Activated T-cell treated with anti-CD3 and anti-CD28 coated beads for 24 hours (primary cell): ENCODE data around the gene TMEM126B.
"Not testable (repeated sequence)": the region's sequence is repeated elsewhere in the genome, so short reads cannot be mapped to it uniquely, and the experiment has no call there.

Experiments used
- DNase-seq: peaks from one replicate; pipeline ENCODE4 v3.0.0-alpha.2; 2020; ENCODE audit warnings: low read depth

Gene TMEM126B

GRCh38 chr11:85647604-85648299 lies 19.4 kb downstream of the TMEM126B start, which contains the start of gene TMEM126A:
Gene TMEM126A, plus strand, starts transcription at chr11:85647967. Its CDS starts 2,289 bp downstream, at chr11:85650256.
- peak; percentile 87 for DNase-seq

GRCh38 chr11:85651118-85651517 lies 22.7 kb downstream of the TMEM126B start:
- DNase-seq: no peak

GRCh38 chr11:85652786-85653447 lies 24.5 kb downstream of the TMEM126B start:
- no peak for DNase-seq

GRCh38 chr11:85654343-85654742 lies 25.9 kb downstream of the TMEM126B start:
- not testable (repeated sequence) for DNase-seq

GRCh38 chr11:85656777-85657176 lies 28.4 kb downstream of the TMEM126B start:
- DNase-seq: no peak

GRCh38 chr11:85658180-85658579 lies 29.8 kb downstream of the TMEM126B start:
- DNase-seq: no peak

- no peak for DNase-seq
Measured at GRCh38 chr11:85661972-85662664, 33.7 kb downstream of the TMEM126B start.

- no peak for DNase-seq
Measured at GRCh38 chr11:85663080-85663752, 34.8 kb downstream of the TMEM126B start.

GRCh38 chr11:85663753-85664614 lies 35.6 kb downstream of the TMEM126B start:
- peak; percentile 79 for DNase-seq

- peak; percentile 95 for DNase-seq
Measured at GRCh38 chr11:85664615-85665481, 36.5 kb downstream of the TMEM126B start, which contains the start of gene CREBZF. Gene CREBZF, minus strand, starts transcription at chr11:85665129. Its CDS starts 254 bp downstream, at chr11:85664875.

- DNase-seq: no peak
Measured at GRCh38 chr11:85665733-85666132, 37.3 kb downstream of the TMEM126B start.

GRCh38 chr11:85666687-85667086 lies 38.3 kb downstream of the TMEM126B start:
- DNase-seq: no peak

- DNase-seq: no peak
Measured at GRCh38 chr11:85668157-85668556, 39.8 kb downstream of the TMEM126B start.

GRCh38 chr11:85670949-85671663 lies 42.7 kb downstream of the TMEM126B start:
- DNase-seq: not testable (repeated sequence)

GRCh38 chr11:85672105-85672902 lies 43.9 kb downstream of the TMEM126B start:
- no peak for DNase-seq

- DNase-seq: no peak
Measured at GRCh38 chr11:85673393-85673792, 45.0 kb downstream of the TMEM126B start.

GRCh38 chr11:85679576-85679975 lies 51.2 kb downstream of the TMEM126B start:
- DNase-seq: no peak

- DNase-seq: no peak
Measured at GRCh38 chr11:85680897-85681296, 52.5 kb downstream of the TMEM126B start.
